ENCODE data around the gene RAE1. TPM values are rescaled to one million over a fixed set of nuclear protein-coding genes. Genes with fewer than 3 reads are reported as not detected.

The RAE1 gene
- total and polyA plus RNA-seq, 2 of the 8 experiments (the other 6 are each of a cell fraction or from before 2014, with no cell fraction given) = 35.9 to 44.9 TPM

GRCh38 chr20:57421253-57422220 is 70.5 kb downstream of the RAE1 start (continued):
- no peak for TF ChIP-seq MAFK (IDR thresholded peaks at IDR 0.05; ENCODE audit: low read depth, low read length)

Measured in H1 (cell line).